Measurements from ENCODE around the gene HS3ST3A1.
"Not testable (repeated sequence)": the region's sequence is repeated elsewhere in the genome, so short reads cannot be mapped to it uniquely, and the experiment has no call there.

The HS3ST3A1 gene

DNA sequence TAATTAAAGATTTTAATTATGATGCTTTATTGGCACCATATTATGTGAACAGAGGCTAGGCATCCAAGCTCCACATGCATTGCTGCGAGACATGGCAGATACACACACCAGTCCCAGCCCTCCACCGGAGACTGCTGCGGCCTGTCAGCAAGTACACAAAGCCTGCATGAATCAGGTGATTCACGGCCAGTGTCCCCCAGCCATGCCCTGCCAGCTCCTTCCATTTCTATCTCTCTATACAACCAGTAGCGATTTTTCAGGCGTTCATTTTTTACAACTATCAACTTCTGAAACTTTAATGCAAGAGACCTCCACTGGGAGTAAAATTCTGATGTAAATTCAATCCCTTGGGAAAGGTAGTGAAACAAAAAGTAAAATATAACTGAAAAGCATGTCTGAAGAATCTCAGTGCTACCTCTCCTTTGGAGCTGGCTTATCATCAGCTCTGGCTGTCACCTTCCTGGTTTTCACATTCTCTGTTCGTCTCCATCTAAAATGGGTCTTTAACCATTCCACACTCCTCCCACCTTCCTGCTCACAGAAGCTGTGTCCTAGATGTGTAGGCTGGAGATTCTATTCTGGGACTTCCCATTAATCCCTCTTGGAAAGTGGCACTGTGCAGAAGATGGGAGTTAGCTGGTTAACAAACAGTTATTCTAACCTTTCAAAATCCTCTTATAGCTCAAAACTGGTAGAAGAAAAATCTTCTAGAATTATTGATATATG is 32.2 kb downstream of the HS3ST3A1 start:
- DNase-seq: no peak

DNA sequence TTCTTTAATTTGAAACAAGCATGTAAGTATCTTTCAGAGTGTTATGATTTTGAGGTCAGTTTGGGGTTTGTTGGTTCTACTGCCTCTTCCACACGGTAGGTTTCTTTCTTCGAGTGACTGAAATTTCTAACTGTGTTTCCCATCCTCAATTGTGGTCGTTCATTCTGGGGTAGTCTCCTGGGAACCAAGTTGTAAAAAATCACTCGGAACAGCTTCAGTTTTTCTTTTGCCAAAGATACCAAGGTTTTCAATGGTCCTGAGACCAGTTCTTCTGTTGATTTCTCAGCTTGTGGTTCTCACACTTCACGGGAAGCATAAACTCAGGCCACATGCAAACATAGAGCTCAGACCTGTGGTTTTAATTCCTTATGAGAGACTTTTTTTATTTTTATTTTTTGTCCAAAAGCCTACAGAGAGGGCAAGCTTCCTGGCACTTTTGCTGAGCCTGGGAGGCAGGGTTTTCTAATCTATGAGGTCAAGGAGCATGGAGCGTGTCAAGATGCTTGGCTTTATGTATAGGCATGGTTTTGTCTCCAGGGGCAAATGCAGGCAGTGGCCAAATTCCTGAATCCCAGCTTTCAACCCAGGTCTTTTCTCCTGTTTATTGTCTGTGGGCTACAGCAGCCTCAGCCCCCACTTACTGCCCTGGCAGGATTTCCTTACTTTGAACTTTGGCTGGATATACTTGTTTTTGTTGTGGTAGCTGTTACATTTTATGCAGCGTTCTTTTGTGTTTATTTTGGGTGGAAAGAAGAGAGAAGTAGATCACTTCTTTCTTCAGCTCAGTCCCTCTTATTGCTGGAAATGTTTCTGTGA is 32.9 kb downstream of the HS3ST3A1 start:
- no peak for DNase-seq

DNA sequence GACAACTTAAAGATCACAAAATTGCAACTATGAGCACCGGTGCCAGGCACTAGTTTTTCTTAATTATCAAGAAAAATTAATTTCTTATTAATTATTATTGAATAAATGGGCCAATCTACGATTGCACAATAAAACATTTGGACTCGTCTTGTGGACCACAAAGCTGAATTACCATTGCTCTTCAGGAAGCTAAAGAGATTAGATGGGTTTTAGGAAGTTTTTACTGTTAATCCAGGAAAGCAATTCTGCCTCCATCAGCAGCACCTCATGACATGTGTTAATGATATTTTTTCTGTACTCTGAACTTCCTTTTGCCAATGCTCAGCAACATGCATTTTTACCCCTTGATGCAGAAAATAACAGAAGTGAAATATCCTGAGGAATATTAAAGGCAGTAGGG is 37.9 kb downstream of the HS3ST3A1 start:
- DNase-seq: no peak

DNA sequence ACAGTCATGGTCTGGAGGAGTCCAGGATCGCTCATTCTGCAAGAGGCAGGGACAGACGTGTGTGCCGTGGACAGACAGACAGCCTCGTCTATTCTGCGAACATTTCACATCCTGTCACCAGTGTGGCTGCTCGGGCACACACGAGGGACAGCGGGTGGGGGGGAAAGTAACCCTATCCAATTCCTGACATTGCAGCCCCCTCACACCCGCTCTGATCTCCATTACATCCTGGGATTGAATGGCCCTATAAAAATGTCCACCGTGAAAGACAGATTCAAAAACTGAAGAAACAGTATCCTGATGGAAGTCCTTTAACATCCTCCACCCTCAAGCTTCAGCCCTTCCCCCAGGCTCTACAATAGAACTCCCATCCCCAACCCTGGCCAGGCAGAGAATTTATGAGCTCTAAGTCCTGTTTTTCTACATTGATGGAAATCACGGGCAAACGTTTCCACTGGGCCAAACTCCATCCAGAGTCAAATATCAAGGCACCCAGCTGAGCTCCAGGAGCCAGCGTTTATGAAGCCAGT is 39.4 kb downstream of the HS3ST3A1 start:
- no peak for DNase-seq

DNA sequence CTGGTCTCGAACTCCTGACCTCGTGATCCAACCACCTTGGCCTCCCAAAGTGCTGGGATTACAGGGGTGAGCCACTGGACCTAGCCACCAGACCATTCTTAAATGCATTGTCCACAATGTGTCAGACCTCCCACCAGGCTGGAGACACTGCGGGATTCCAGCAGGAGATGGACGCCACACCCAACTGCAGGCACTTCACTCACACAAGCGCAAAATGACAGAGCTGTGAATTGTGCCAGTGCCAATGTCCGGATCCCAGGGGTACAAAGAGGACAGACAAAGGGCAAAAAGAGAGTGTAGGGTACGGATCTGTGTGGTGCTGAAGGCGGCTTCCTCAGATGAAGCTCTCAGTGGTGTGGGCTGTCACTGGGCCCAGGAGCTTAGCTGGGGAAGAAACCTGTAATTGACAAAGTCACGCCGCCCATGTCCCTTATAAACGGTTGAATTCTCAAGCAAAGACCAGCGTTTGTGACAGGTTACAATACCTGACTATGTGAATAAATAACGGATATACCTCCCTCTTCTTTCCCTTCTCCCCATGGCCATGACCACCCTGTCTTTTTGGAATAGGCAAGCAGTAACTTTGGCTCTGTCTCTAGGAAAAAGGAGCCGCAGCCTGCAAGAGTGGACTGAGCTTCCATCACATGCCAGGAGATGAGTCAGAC is 40.0 kb downstream of the HS3ST3A1 start:
- DNase-seq: no peak

DNA sequence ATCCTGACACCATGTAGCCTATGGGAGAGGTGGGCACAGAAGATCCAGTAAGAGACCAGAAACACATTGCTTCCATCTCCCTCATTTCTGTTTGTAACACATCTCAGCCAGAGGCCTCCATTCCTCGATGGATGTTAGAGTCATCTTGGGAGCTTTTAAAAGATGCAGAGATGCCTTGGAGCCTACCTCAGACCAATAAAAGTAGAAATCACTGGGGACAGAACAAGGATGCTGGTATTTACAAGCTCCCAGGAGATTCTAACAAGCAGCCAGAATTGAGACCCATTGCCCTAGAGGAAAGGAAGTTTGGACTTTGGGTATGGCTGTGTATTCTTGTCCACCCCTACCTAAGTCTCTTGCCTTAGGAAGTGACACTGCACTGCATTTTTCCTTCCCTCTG is 40.8 kb downstream of the HS3ST3A1 start:
- no peak for DNase-seq

DNA sequence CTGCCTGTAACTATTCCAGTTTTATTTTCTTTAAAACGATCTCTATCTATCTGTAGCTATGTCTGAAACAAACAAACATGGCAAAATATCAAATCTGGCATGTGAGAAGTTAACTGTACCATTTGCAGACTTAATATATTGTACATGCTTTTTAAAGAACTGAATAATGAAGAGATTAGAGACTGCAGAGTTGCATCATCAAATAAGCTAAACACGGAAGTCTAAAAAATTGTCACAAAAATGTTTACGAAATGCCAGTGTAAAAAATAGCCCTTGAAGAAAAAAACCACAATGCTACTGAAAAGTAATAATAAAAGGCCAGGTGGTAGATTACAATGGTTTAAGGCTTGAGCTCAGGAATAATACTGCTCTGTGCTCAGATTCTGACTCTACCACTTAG is 43.1 kb downstream of the HS3ST3A1 start:
- DNase-seq: no peak

DNA sequence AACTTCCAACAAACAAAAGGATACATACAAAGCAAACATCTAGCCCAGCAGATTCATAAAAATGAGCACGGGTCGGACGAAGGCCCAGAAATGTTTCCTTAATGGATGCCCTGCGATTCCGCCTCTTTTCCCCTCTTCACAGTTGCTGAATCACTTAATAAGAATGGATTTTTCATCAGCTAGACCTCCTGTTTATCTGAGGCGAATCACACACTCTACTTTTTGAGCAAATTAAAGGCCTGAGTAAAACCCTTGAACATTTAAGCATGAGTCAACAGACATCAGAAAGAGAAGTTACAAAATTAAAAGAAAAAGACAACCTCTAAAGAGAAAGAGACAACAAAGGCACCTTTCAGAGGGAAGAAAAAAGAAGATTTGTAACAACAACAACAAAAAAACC is 44.7 kb downstream of the HS3ST3A1 start:
- no peak for DNase-seq

DNA sequence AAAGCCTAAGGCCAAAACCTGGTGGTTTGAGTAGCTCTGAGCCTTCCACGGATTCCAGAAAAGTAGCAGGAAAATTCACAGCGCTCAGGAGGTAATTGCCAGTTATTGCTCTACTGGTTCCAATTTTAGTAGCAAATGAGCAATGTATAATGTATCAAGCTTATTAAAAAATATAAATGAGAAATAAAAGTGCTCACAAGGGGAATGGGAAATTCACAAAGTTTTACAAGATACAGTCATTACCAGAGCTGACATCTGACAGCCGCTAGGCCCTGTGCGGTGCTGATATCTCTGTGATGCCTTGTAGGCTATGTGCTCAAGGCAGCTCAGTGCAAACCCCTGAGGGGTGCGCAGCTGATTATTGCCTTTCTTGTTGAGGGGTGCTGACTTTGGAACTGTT is 47.5 kb downstream of the HS3ST3A1 start:
- no peak for DNase-seq

DNA sequence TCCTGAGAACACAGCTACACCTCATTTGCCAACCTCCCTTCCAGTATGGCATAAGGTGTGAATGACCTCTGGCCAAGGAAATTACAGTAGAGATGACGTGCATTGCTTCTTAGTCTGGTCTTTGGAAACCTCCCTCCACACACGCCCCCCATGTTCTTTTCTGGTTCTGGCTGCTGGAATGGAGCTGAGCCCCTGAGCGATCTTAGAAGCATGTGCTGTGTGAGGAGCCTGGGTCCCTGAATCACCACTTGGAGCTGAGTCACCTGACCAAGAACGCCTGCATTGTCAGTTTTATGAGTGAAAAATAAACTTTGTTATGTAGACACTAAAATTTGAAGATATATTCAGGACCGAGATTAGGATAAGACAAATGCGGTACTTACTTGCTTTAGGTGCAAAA is 51.4 kb downstream of the HS3ST3A1 start:
- no peak for DNase-seq

DNA sequence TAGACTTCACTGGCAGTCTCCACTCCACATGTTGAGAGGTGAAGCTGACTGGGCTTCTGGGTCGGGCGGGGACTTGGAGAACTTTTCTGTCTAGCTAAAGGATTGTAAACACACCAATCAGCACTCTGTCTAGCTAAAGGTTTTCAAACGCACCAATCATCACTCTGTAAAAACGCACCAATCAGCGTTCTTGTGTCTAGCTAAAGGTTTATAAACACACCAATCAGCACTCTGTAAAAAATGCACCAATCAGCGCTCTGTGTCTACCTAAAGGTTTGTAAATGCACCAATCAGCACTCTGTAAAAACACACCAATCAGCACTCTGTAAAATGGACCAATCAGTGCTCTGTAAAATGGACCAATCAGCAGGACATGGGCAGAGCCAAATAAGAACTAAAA is 53.2 kb downstream of the HS3ST3A1 start:
- DNase-seq: not testable (repeated sequence)

DNA sequence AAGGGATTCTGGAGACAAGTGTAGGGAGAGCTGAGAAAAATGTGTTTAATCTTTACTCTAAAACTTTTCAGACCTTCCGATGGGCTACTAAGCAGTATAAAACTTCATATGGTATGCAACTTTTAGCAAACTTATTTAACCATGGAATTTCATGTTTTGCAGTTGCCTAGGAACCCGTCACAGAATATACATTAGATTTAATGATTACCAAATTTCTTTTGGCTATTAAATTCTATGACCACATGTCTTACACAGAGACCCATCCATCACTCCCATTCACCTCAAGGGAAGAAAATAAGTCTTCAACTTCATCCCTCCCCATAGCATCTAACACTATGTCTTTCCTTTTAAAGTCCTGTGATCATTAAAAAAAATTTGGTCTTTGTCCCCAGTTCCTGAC is 54.9 kb downstream of the HS3ST3A1 start:
- DNase-seq: no peak

DNA sequence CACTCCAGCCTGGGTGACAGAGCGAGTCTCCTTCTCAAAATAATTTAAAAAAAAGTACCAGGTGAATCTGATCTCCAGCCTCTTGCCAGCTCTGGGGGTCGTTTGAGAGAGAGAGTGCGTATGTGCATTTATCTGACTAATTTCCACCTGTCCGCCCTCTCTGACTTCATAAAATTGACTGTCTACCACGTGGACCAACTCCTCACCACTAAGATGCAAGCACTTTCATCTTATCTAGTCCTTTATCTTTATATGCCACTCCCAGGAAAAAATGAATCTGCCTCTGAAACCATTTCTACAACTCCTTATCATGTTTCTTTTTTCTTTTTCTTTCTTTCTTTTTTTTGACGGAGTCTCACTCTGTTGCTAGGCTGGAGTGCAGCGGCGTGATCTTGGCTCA is 55.8 kb downstream of the HS3ST3A1 start:
- no peak for DNase-seq

DNA sequence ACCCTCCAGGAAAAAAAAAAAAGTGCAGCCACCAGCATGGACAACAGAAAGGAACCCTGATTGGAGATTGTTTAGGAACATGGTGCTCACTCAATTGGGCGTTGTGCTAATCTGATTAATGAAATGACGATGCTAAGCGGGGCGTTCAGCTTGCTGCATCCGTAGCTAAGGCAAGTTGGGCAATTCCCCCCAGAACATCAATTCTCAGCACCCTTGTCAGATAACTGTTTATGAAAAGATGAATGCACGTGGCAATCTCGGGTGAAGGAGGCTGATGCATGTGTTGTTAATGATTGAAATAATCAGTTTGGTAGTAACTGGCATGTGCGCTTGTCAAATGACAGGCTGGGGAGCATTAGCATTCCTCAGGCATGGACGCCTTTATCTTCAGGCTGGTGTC is 57.0 kb downstream of the HS3ST3A1 start:
- DNase-seq: no peak

DNA sequence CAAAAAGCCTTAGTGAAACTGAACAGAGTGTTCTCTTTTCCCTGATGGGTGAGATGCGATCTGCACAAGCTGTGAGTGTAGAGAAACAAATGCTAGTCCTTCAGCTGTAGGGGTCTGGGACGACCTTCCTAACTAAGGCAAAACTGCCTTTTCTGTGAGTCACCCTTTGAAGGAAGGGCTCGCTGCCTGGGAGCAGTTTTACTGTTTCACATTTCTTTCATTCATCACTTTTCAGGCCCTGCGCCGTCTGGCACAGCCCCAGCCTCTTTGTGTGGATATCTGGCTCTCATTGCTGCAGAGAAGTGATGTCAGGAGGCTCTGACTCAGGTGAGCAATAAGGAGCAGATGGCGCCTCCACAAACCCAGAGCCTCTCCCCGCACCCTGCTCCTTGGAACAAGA is 57.4 kb downstream of the HS3ST3A1 start:
- no peak for DNase-seq

DNA sequence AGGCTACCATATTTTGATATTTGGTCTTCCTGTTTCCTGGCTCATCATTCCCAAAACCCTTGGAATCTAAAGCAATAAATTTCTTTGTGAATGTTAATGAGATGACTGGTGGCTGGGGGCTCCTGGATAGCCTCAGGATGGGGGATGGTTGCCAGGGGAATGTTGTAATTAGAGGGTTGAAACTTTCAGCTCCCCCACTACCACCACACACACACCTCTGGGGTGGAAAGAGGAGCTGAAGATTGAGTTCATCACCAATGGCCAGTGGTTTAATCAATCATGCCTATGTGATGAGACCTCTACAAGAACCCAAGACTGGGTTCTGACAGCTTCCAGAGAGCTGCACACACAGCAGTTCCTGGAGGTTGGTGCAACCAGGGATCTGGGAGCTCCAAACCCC is 59.1 kb downstream of the HS3ST3A1 start:
- no peak for DNase-seq

DNA sequence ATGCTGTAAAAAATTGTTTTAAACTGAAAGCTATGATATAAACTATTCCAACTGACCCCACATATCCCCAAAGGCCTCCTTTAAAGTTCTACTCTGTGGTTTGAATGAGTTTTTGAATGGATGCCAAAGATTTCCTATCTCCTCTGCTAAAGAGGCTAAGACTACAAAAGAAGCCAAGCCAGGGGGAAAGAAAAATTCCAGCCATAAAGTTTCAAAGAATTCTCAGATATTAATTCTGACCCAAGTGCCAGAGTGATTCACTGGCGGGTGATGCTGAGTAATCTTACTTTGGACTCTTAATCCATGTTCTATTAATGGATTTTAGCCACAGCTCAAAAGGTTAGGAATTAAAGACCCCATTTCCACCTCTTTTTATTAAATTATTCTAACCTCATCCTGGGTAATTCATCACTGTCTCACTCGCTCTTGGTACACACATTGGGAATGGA is 60.7 kb downstream of the HS3ST3A1 start:
- no peak for DNase-seq

DNA sequence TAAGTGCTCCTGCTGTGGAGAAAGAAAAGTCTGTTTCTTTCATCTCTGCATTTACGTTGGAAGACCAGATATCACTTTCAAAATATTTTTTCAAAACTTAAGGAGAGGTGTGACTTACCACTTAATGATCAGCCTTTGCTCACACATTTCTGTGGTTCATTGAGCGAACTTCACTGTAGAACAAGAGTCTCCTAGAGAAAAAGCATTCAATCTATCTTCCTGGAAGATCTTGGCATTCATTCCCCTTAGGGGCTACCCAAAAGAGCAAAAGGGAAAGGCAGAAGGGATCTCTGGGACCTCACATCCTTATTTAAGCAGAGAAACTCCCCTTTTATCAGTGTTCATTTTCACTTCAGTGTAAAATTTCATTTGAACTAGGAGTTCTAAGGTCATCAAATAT is 61.2 kb downstream of the HS3ST3A1 start:
- DNase-seq: no peak

DNA sequence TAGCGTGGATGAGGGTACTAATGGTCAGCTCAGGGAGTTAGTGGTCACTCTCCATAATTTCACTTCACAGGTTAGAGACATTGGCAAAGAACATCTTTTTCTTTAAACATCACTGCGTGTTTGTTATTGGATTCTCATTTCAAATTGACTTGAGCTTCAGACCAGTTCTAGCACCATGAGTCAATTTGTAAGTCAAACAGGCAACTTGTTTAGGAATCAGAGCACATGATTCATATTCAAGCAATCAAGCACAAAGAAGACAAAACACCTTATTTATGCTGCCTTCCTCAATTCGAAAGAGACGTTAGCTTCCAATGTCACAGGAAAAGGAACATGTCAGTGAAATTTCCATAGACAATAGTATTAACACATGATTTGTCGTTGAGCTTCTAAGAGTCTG is 62.3 kb downstream of the HS3ST3A1 start:
- DNase-seq: no peak

DNA sequence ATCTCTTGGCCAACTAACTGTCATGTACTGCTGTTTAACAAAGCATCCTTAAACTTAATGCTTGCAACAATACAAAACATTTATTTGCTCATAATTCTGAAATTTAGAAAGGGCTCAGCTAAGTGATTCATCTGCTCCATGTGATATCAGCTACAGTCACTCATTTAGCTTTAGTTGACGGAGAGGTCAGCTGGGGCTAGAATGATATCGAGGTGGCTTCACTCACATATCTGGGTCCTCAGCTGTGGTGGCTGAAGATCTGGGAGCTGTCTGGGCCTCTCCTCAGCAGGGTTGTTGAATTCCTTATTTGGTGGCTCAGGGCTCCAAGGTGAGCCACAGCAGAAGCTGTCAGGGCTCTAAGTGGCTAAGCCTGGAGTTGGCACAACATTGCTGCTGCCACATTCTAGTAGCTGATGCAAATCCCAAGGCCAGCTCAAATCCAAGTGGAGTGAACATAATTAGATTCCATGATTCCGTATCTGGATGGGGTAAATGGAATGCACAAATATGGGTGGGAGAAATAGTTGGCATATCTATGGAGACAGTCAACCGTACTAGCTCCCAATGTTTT is 62.8 kb downstream of the HS3ST3A1 start:
- no peak for DNase-seq

DNA sequence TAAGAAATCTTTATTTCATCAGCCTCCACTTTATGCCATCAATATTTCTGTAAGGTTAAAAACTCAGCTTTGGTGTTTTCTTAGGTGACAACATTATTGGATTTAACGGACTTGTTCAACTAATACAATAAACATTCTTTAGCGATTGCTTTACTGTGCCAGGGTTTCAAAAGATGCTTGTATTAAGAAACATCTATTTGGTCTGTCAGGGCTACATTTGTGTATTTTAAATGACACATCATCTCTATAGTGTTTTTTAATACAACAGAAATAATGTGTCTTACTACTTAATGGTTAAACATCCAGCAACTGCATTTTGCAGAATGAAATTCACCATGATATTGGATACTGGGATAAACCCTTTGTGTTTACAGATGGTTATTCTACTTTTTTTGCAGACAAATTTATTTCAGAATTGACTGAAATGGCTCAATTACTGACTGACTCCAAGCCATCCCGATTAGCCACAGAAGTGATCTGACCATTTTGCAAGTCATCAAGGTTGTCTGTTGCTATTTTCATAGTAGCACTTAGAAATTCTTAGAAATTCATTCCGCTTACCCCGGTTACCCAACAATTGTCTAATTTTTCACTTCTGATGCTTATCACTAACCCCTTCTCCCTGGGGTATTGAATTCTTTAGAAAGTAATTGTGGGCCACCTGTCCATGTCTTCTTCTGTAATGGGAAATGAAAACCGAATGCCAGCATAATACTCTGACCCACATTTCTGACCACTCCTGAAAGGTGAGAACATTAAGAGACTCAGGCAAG is 63.7 kb downstream of the HS3ST3A1 start:
- DNase-seq: no peak

DNA sequence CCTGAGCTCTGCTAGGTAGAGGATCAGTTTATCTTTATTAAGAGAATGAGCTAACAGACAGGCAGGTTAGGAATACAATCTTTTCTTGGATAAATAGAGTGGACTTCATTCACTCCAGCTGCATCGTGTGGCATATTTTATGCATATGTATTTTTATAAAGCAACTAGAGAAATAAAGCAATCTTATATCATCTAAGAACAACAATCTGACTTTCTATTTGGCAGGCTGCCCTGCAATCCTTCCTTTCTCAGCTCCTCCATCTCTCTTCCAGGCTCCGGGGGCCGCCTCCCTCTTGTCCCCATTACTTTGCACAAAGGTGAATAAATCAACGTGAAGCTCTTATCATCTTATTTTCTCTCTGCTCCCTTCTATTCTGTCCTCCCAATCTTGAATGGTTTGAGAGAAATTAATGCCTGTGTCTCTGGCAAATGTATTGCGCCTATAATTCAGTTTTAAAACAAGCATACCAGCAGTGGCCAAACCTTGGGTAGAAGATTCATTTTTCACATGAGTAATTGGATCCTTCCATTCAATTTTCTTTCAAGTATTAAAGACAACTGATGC is 64.5 kb downstream of the HS3ST3A1 start:
- no peak for DNase-seq
